Fibroblast of the aortic adventitia (primary cell): ENCODE results near the gene RNF150. TPM values are rescaled to one million over a fixed set of nuclear protein-coding genes. Genes with fewer than 3 reads are reported as not detected.

Source experiments
- DNase-seq: peaks from one replicate; pipeline ENCODE4 v3.0.0-alpha.2; 2010; ENCODE audit warnings: low read depth
- H3K4me3 ChIP-seq: 2 replicates; pipeline ENCODE4 v1.5.1; 2011; ENCODE audit warnings: low read depth, mild to moderate bottlenecking, control low read depth, low read length, moderate library complexity
- total RNA-seq: library from RNA; depleted of rRNA; stranded (reverse); fragments of >200 nt; gene quantifications from 2 replicates; pipeline ENCODE4 v1.2.3, GENCODE V29; 2012; ENCODE audit warnings: low replicate concordance
- TF ChIP-seq, protein P1 (sequence below): IDR thresholded peaks from 2 replicates; pipeline ENCODE4 v1.5.1; 2011; ENCODE audit warnings: mild to moderate bottlenecking, low read length, control low read depth, inconsistent platforms; ENCODE audit not compliant: insufficient read depth

The RNF150 gene
- total RNA-seq, 1 donor, result 0.99 TPM

DNA sequence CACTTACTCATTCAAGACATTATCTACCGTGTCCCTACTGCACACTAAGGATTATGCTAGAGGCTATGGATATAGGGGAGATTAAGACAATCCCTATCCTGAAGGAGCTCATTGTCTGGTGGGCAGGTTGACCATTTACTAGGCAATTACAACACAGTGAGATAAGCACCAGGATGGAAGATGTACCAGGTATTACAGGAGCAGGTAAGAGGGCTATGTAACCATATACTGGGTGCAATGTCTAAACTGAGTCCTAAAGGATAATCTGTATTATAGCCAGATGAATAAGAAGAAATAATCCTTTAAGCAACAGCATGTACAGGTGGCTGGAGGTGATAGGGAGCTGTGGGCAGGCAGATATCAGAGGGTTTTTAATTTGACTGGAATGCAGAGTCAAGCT lies 263.8 kb downstream of the RNF150 start:
- H3K4me3 ChIP-seq, result no peak overlapping the region
- TF ChIP-seq, protein P1, sequence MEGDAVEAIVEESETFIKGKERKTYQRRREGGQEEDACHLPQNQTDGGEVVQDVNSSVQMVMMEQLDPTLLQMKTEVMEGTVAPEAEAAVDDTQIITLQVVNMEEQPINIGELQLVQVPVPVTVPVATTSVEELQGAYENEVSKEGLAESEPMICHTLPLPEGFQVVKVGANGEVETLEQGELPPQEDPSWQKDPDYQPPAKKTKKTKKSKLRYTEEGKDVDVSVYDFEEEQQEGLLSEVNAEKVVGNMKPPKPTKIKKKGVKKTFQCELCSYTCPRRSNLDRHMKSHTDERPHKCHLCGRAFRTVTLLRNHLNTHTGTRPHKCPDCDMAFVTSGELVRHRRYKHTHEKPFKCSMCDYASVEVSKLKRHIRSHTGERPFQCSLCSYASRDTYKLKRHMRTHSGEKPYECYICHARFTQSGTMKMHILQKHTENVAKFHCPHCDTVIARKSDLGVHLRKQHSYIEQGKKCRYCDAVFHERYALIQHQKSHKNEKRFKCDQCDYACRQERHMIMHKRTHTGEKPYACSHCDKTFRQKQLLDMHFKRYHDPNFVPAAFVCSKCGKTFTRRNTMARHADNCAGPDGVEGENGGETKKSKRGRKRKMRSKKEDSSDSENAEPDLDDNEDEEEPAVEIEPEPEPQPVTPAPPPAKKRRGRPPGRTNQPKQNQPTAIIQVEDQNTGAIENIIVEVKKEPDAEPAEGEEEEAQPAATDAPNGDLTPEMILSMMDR, result no peak
- no peak for DNase-seq

- no peak for DNase-seq
- TF ChIP-seq, protein P1, result no peak
Observed at GRCh38 chr4:140867356-140867755, 265.9 kb downstream of the RNF150 start.

GRCh38 chr4:140866492-140867005 lies 266.7 kb downstream of the RNF150 start:
- TF ChIP-seq, protein P1, result no peak
- DNase-seq, result no peak
- H3K4me3 ChIP-seq, result no peak overlapping the region

More at GRCh38 chr4:140867356-140867755, 265.9 kb downstream of the RNF150 start:
- no peak overlapping the region for H3K4me3 ChIP-seq

GRCh38 chr4:140865253-140866217 lies 267.7 kb downstream of the RNF150 start:
- no peak for DNase-seq
- no peak overlapping the region for H3K4me3 ChIP-seq
- TF ChIP-seq, protein P1, result no peak

DNA sequence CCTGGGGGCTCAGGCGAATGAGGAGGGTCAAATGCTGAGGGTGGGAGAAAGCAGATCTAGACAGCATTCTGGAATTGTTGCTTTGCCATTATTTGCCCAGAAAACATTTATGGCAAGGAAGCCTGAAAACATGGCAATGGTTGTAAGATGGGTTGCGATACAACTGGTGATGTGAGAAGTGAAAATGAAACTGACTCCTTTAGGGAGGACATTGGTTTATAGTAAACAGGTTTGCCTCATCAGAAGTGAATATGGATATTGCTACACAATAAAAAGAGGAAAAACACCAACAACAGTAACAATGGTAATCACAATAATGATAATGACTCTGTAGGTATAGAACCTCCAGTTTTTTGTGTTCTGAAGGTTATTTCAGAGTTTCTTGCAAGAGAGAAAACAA lies 270.1 kb downstream of the RNF150 start:
- H3K4me3 ChIP-seq, result no peak overlapping the region
- no peak for DNase-seq
- TF ChIP-seq, protein P1, result no peak

DNA sequence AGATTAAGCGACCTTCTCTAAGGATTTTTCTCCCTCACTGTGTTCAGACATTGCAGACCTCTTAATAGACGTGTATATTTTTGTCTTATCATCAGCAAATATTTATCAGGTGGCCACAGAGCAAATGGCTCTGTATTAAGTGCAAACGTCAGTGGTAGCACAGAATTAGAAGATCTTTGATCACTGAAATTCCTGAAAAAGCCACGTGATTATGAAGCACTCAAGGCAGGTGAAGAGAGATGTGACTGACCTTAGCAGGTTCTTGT lies 271.2 kb downstream of the RNF150 start:
- DNase-seq, result no peak
- TF ChIP-seq, protein P1, result no peak

More for the DNA sequence above, 271.2 kb downstream of the RNF150 start:
- no peak overlapping the region for H3K4me3 ChIP-seq
